ENCODE results near the gene NPM1. TPM values are rescaled to one million over a fixed set of nuclear protein-coding genes. Genes with fewer than 3 reads are reported as not detected.
"Not testable (repeated sequence)": the region's sequence is repeated elsewhere in the genome, so short reads cannot be mapped to it uniquely, and the experiment has no call there.

The NPM1 gene
- total RNA-seq, 4 donors from 2014 or later, result 532 to 835 (median 744) TPM

DNA sequence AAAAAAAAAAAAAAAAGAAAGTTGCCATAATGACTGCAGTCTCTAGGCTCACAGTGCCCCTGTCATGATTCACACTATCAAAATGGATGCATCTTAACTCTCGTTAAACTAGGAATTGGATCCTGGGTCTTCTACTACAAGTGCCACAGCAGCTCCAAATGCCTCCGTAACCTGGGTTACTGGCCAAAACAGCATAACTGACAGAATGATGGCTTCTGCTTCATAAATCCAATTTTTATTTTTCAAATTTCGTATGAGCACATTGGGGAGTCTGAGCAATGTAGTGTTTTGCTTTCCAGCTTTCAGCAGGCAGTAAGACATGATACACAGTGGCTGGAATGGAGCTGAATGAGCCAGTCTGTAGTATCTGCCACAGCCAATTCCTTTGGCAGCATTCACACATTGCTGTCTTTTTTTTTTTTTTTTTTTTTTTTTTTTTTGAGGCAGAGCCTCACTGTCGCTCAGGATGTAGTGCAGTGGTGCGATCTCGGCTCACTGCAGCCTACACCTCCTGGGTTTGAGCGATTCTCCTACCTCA lies 36.0 kb upstream of the NPM1 start:
- no peak overlapping the region for H3K4me3 ChIP-seq
- H3K27me3 ChIP-seq, result peaks cover 14% of the 10 kb centered on the region
- ATAC-seq, result no peak
- 67 to 72% methylated on average over 3 to 5 of the region's 7 CpGs for WGBS, 2 donors (ENCODE audit: low coverage in 1 of 2)
- TF ChIP-seq POLR2A (IDR thresholded peaks at IDR 0.05) (no peak), POLR2AphosphoS5 (IDR thresholded peaks at IDR 0.05) (no peak), EP300 (IDR thresholded peaks at IDR 0.05) (no peak)
- TF ChIP-seq, protein P1, sequence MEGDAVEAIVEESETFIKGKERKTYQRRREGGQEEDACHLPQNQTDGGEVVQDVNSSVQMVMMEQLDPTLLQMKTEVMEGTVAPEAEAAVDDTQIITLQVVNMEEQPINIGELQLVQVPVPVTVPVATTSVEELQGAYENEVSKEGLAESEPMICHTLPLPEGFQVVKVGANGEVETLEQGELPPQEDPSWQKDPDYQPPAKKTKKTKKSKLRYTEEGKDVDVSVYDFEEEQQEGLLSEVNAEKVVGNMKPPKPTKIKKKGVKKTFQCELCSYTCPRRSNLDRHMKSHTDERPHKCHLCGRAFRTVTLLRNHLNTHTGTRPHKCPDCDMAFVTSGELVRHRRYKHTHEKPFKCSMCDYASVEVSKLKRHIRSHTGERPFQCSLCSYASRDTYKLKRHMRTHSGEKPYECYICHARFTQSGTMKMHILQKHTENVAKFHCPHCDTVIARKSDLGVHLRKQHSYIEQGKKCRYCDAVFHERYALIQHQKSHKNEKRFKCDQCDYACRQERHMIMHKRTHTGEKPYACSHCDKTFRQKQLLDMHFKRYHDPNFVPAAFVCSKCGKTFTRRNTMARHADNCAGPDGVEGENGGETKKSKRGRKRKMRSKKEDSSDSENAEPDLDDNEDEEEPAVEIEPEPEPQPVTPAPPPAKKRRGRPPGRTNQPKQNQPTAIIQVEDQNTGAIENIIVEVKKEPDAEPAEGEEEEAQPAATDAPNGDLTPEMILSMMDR (IDR thresholded peaks at IDR 0.05), result no peak
- no peaks in the 10 kb centered on the region for H3K36me3 ChIP-seq
- no peaks in the 10 kb centered on the region for H3K9me3 ChIP-seq
- no peak overlapping the region for H3K27ac ChIP-seq
- H3K4me1 ChIP-seq, result no peaks in the 10 kb centered on the region

DNA sequence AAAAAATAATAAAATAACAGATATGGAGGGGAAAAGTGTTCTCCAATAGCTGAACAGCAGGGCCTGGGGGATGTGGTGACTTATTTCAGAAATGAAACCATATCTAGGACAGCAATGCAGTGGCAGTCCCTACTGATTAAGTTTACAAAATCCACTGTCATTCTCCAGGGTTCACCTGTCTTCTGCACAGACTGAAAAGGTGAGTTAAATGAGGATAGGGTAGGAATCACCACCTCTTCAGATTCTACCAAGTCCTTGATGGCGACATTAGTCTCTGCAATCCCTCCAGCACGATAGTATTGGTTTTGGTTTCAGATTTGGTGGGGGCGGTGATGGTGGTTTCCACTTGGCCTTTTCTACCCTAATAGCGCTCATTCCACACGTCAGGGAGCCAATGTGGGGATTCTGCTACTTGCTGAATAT lies 32.3 kb upstream of the NPM1 start:
- no peak overlapping the region for H3K27ac ChIP-seq
- no peaks in the 10 kb centered on the region for H3K9me3 ChIP-seq
- WGBS, 2 donors (ENCODE audit: low coverage in 1 of 2), result 98 to 100% methylated on average over 4 to 5 of the region's 5 CpGs
- TF ChIP-seq, protein P1 (IDR thresholded peaks at IDR 0.05), result no peak
- TF ChIP-seq POLR2A (IDR thresholded peaks at IDR 0.05) (no peak), POLR2AphosphoS5 (IDR thresholded peaks at IDR 0.05) (no peak), EP300 (IDR thresholded peaks at IDR 0.05) (no peak)
- no peaks in the 10 kb centered on the region for H3K36me3 ChIP-seq
- no peak overlapping the region for H3K4me3 ChIP-seq
- H3K27me3 ChIP-seq, result peaks cover 14% of the 10 kb centered on the region
- H3K4me1 ChIP-seq, result no peaks in the 10 kb centered on the region
- no peak for ATAC-seq

DNA sequence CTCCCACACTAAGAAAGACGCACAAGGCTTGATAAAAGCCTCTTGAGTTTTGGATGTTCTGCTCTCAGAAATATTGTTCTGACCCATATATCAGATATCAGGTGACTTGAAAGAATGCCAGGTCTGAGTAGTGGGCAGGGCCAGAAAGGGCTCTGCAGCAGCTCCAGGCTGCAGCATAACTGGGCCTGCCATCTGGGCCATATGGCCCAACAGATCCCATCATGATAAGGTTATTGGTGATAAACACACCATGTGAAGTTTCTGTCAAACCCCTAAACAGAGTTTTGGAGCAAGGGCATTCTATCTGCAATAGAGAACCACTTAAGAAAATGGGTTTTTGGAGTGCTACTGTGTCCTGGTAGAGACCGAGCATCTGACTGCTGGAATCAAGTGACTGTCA lies 29.8 kb upstream of the NPM1 start:
- H3K27me3 ChIP-seq, result no peaks in the 10 kb centered on the region
- no peak overlapping the region for H3K4me3 ChIP-seq
- 86% methylated on average over 1 of the region's 2 CpGs; no CpG with 5 or more reads in 1 of the 2 donors for WGBS, 2 donors (ENCODE audit: low coverage in 1 of 2)
- H3K27ac ChIP-seq, result no peak overlapping the region
- H3K9me3 ChIP-seq, result no peaks in the 10 kb centered on the region
- no peaks in the 10 kb centered on the region for H3K36me3 ChIP-seq
- ATAC-seq, result no peak
- no peak for TF ChIP-seq POLR2A (IDR thresholded peaks at IDR 0.05)
- no peak for TF ChIP-seq POLR2AphosphoS5 (IDR thresholded peaks at IDR 0.05)
- TF ChIP-seq EP300 (IDR thresholded peaks at IDR 0.05), result no peak
- TF ChIP-seq, protein P1 (IDR thresholded peaks at IDR 0.05), result no peak
- H3K4me1 ChIP-seq, result no peaks in the 10 kb centered on the region

DNA sequence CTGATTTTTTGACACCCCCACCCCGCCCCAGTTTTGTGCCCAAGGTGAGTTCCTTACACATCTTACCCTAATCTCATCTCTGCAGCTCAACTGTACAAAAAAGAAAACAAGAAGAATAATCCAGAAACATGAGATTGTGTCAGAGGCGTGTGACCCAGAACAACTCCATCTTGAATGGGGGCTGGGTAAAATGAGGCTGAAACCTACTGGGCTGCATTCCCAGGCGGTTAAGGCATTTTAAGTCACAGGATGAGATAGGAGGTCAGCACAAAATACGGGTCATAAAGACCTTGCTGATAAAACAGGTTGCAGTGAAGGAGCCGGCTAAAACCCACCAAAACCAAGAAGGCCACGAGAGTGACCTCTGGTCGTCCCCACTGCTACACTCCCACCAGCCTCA lies 26.5 kb upstream of the NPM1 start:
- H3K36me3 ChIP-seq, ATAC-seq, H3K27ac ChIP-seq, H3K4me3 ChIP-seq, H3K27me3 ChIP-seq, H3K4me1 ChIP-seq, H3K9me3 ChIP-seq: not testable (repeated sequence)
- 77 to 82% methylated on average over 4 to 6 of the region's 7 CpGs for WGBS, 2 donors (ENCODE audit: low coverage in 1 of 2)

DNA sequence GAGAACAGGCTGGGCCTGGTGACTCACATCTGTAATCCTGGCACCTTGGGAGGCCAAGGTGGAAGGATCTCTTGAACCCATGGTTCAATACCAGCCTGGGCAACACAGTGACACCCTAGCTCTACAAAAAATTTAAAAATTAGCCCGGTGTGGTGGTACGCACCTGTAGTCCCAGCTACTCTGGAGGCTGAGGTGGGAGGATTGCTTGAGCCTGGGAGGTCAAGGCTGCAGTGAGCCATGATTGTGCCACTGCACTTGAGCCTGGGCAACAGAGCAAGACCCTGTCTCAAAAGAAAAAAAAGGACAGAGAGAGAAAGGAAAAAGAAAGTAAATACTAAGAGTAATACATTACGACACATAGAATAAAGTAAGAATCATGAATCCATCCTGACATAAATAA lies 24.4 kb upstream of the NPM1 start:
- H3K36me3 ChIP-seq, H3K4me1 ChIP-seq, H3K27ac ChIP-seq, H3K27me3 ChIP-seq, H3K4me3 ChIP-seq, ATAC-seq, H3K9me3 ChIP-seq: not testable (repeated sequence)
- WGBS, 2 donors (ENCODE audit: low coverage in 1 of 2), result 96 to 100% methylated on average over 1 to 2 of the region's 3 CpGs

DNA sequence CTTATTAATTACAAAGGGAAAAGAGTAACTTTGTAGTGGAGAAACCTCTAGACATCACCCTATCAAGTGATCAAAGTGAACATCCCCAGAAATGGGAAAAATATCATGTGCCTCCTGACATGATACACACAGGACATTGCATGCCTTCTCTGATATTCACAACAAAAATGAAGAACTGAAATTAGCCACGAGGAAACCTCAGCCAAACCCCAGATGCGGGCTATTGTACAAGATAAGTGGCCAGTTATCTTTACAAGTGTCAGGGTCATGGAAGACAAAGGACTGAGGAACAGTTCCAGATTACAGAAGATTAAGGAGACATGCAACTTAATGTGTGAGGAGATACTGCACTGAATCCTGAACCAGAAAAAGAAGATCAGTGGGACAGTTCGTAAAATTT lies 23.8 kb upstream of the NPM1 start:
- 70 to 71% methylated on average over 2 to 3 of the region's 3 CpGs for WGBS, 2 donors (ENCODE audit: low coverage in 1 of 2)
- no peak overlapping the region for H3K4me3 ChIP-seq
- TF ChIP-seq EP300 (IDR thresholded peaks at IDR 0.05) (no peak), POLR2AphosphoS5 (IDR thresholded peaks at IDR 0.05) (no peak)
- no peaks in the 10 kb centered on the region for H3K27me3 ChIP-seq
- H3K27ac ChIP-seq, result no peak overlapping the region
- no peaks in the 10 kb centered on the region for H3K4me1 ChIP-seq
- no peaks in the 10 kb centered on the region for H3K9me3 ChIP-seq
- no peaks in the 10 kb centered on the region for H3K36me3 ChIP-seq
- ATAC-seq, result no peak

Data from gastroesophageal sphincter (tissue), 4 donors.